H1 (cell line): Measurements from ENCODE around the gene CPED1. TPM values are rescaled to one million over a fixed set of nuclear protein-coding genes. Genes with fewer than 3 reads are reported as not detected.

Experiments used
- CTCF ChIA-PET: fragments of 300-600 bp; sonication (Branson Sonifier 250); formaldehyde crosslinking; loops from one replicate; lab custom pipeline; 2021; ENCODE audit not compliant: partially characterized antibody; lab: Charles Lee
- POLR2A ChIA-PET: fragments of 300-600 bp; sonication (Branson Sonifier 250); formaldehyde crosslinking; loops from one replicate; lab custom pipeline; 2021; ENCODE audit warnings: inconsistent platforms; ENCODE audit not compliant: partially characterized antibody; lab: Charles Lee
- DNase-seq, 2 experiments: peaks; one replicate each; pipeline versions ENCODE4 v3.0.0 to v3.0.0-alpha.2; 2010 to 2022; ENCODE audit warnings: low spot score in 2 of 2, low read depth in 1 of 2, mixed read lengths in 1 of 2
- FAIRE-seq: peaks from 2 replicates; lab custom pipeline; 2011; peaks lifted over from hg19 to GRCh38; lab: Jason Lieb, UNC
- H2AFZ ChIP-seq: 2 replicates; pipeline ENCODE4 v1.8.1; 2012; ENCODE audit warnings: low read length, inconsistent platforms
- H2AK5ac ChIP-seq: 2 replicates; pipeline ENCODE4 v1.6.1; 2013; ENCODE audit warnings: low read depth, low read length
- H2BK120ac ChIP-seq: replicated peaks from 2 replicates; pipeline ENCODE3; 2013; ENCODE audit warnings: low read depth, low read length, inconsistent platforms
- H2BK12ac ChIP-seq: 2 replicates; pipeline ENCODE4 v1.6.1; 2013; ENCODE audit warnings: low read depth, low read length
- H2BK15ac ChIP-seq: 2 replicates; pipeline ENCODE4 v1.6.1; 2013; ENCODE audit warnings: low read length
- H2BK20ac ChIP-seq: 2 replicates; pipeline ENCODE4 v1.6.1; 2013; ENCODE audit warnings: low read length
- H2BK5ac ChIP-seq: 2 replicates; pipeline ENCODE4 v1.6.1; 2013; ENCODE audit warnings: low read depth, low read length
- H3K14ac ChIP-seq: 2 replicates; pipeline ENCODE4 v1.6.1; 2013; ENCODE audit warnings: inconsistent platforms; ENCODE audit not compliant: insufficient read length
- H3K18ac ChIP-seq: 2 replicates; pipeline ENCODE4 v1.6.1; 2013; ENCODE audit warnings: low read length; ENCODE audit errors: extremely low read depth
- H3K23ac ChIP-seq: 2 replicates; pipeline ENCODE4 v1.6.1; 2013; ENCODE audit warnings: inconsistent platforms; ENCODE audit not compliant: insufficient read length
- H3K23me2 ChIP-seq: 2 replicates; pipeline ENCODE4 v1.6.1; 2013; ENCODE audit warnings: low read depth, low read length
- H3K27ac ChIP-seq: 2 replicates; pipeline ENCODE4 v1.6.1; 2011; ENCODE audit warnings: low read depth, low read length, inconsistent platforms
- H3K27me3 ChIP-seq, 4 experiments: replicated peaks in 1 of 4; 1 replicate in 1 of 4; 2 replicates in 3 of 4; pipeline versions ENCODE4 v1.6.1 to v1.8.1; 2011 to 2013; ENCODE audit warnings: low read length in 3 of 4, mild to moderate bottlenecking in 3 of 4, inconsistent platforms in 2 of 4, mixed read lengths in 2 of 4, moderate library complexity in 1 of 4; ENCODE audit not compliant: control insufficient read depth in 3 of 4, insufficient read depth in 3 of 4; ENCODE audit errors: extremely low read depth in 1 of 4
- H3K36me3 ChIP-seq, 4 experiments: 2 replicates each; pipeline versions ENCODE4 v1.6.1 to v1.8.1; 2011 to 2013; ENCODE audit warnings: mild to moderate bottlenecking in 4 of 4, low read length in 3 of 4, moderate library complexity in 2 of 4, control low read depth in 1 of 4, inconsistent platforms in 1 of 4; ENCODE audit not compliant: insufficient read depth in 4 of 4, control insufficient read depth in 2 of 4
- H3K4ac ChIP-seq: replicated peaks from 2 replicates; pipeline ENCODE3; 2013; ENCODE audit warnings: low read length, low read depth, mixed read lengths, inconsistent platforms; ENCODE audit not compliant: insufficient read length
- H3K4me1 ChIP-seq, 4 experiments: replicated peaks in 1 of 4; 1 replicate in 1 of 4; 2 replicates in 3 of 4; pipeline versions ENCODE4 v1.6.1 to v1.8.1; 2011 to 2013; ENCODE audit warnings: low read length in 3 of 4, inconsistent platforms in 2 of 4, mixed read lengths in 1 of 4; ENCODE audit not compliant: insufficient read depth in 4 of 4, control insufficient read depth in 3 of 4
- H3K4me2 ChIP-seq, 2 experiments: 2 replicates each; pipeline versions ENCODE4 v1.6.1 to v1.8.1; 2011 to 2013; ENCODE audit warnings: low read depth in 2 of 2, low read length in 2 of 2, control low read depth in 1 of 2, inconsistent platforms in 1 of 2, mild to moderate bottlenecking in 1 of 2; ENCODE audit not compliant: insufficient read depth in 1 of 2
- H3K4me3 ChIP-seq, 4 experiments: fragments of 200-600, 300-600 bp in 1 of 4; sonication (generic), shearing (Covaris generic), sonication (Bioruptor Twin) in 1 of 4; 2 replicates each; pipeline versions ENCODE4 v1.5.1 to v1.8.1; 2011 to 2016; ENCODE audit warnings: low read length in 4 of 4, low read depth in 3 of 4, control low read depth in 2 of 4, inconsistent platforms in 2 of 4, mild to moderate bottlenecking in 2 of 4, mixed read lengths in 1 of 4, moderate library complexity in 1 of 4; ENCODE audit not compliant: insufficient read depth in 2 of 4; ENCODE audit errors: extremely low read depth in 1 of 4
- H3K56ac ChIP-seq: replicated peaks from 2 replicates; pipeline ENCODE3; 2013; ENCODE audit warnings: low read depth, mild to moderate bottlenecking, mixed read lengths, low read length, inconsistent platforms; ENCODE audit not compliant: insufficient read length
- H3K79me1 ChIP-seq: 2 replicates; pipeline ENCODE4 v1.6.1; 2013; ENCODE audit warnings: low read depth, low read length, control low read depth
- H3K79me2 ChIP-seq, 2 experiments: 2 replicates each; pipeline versions ENCODE4 v1.6.1 to v1.8.1; 2012 to 2013; ENCODE audit warnings: low read length in 2 of 2, mild to moderate bottlenecking in 2 of 2, inconsistent platforms in 1 of 2; ENCODE audit not compliant: insufficient read depth in 2 of 2, control insufficient read depth in 1 of 2
- H3K9ac ChIP-seq, 4 experiments: replicated peaks in 1 of 4; 1 replicate in 1 of 4; 2 replicates in 3 of 4; pipeline versions ENCODE4 v1.6.1 to v1.8.1; 2011 to 2013; ENCODE audit warnings: low read depth in 3 of 4, low read length in 3 of 4, control low read depth in 2 of 4, mild to moderate bottlenecking in 2 of 4, moderate library complexity in 2 of 4, inconsistent platforms in 1 of 4; ENCODE audit errors: extremely low read depth in 1 of 4
- H3K9me3 ChIP-seq, 2 experiments: 2 replicates each; pipeline versions ENCODE4 v1.6.1 to v1.8.1; 2012 to 2013; ENCODE audit warnings: mild to moderate bottlenecking in 2 of 2, moderate library complexity in 2 of 2, control low read depth in 1 of 2, inconsistent platforms in 1 of 2, low read depth in 1 of 2, low read length in 1 of 2, mixed read lengths in 1 of 2; ENCODE audit not compliant: insufficient read depth in 2 of 2
- H4K20me1 ChIP-seq, 2 experiments: replicated peaks in 1 of 2; 2 replicates each; pipeline versions ENCODE3 to v1.8.1; 2011 to 2013; ENCODE audit warnings: inconsistent platforms in 2 of 2, low read length in 2 of 2, mild to moderate bottlenecking in 1 of 2; ENCODE audit not compliant: insufficient read depth in 2 of 2, control insufficient read depth in 1 of 2
- H4K5ac ChIP-seq: 2 replicates; pipeline ENCODE4 v1.6.1; 2013; ENCODE audit warnings: low read length, low read depth, mixed read lengths, inconsistent platforms; ENCODE audit not compliant: insufficient read length
- H4K8ac ChIP-seq: 2 replicates; pipeline ENCODE4 v1.8.0; 2013; ENCODE audit warnings: mild to moderate bottlenecking, moderate library complexity, low read length, inconsistent platforms; ENCODE audit not compliant: insufficient read depth; ENCODE audit errors: extremely low read depth
- H4K91ac ChIP-seq: replicated peaks from 2 replicates; pipeline ENCODE3; 2013; ENCODE audit warnings: low read length, mixed read lengths, inconsistent platforms; ENCODE audit not compliant: insufficient read length
- ASH2L ChIP-seq: fragments of 200-600, 300-600 bp; sonication (generic); IDR thresholded peaks from one replicate; pipeline ENCODE4 v1.7.1; 2017; ENCODE audit warnings: low read length
- CHD2 ChIP-seq: IDR thresholded peaks from 2 replicates; pipeline ENCODE4 v1.6.1; 2012; ENCODE audit warnings: low read length, improper control_type of control experiment
- HDAC2 ChIP-seq, 2 experiments: fragments of 300-600 bp in 1 of 2; sonication (generic) in 1 of 2; IDR thresholded peaks; 2 replicates each; pipeline ENCODE4 v1.6.1; 2011 to 2012; ENCODE audit warnings: low read depth in 2 of 2, low read length in 2 of 2, mild to moderate bottlenecking in 2 of 2, moderate library complexity in 2 of 2, borderline replicate concordance in 1 of 2, inconsistent platforms in 1 of 2
- JUN ChIP-seq: IDR thresholded peaks from 2 replicates; pipeline ENCODE4 v1.6.1; 2011; ENCODE audit warnings: low read depth, mild to moderate bottlenecking, improper control_type of control experiment, low read length
- RNF2 ChIP-seq: fragments of 200-900, 300-1000 bp; sonication (generic); IDR thresholded peaks from 2 replicates; pipeline ENCODE4 v1.7.1; 2016; ENCODE audit warnings: borderline replicate concordance, low read depth, mild to moderate bottlenecking, antibody characterized with exemption, low read length; ENCODE audit not compliant: poor library complexity, severe bottlenecking; ENCODE audit errors: missing control alignments
- WGBS, 2 experiments: shearing (Covaris generic) in 1 of 2; methylation state at CpG; one replicate each; pipeline versions ENCODE4 v1.1.6 to v1.1.7; 2013 to 2015; ENCODE audit warnings: low lambda C conversion rate in 2 of 2, mixed read lengths in 2 of 2, inconsistent platforms in 1 of 2, low coverage in 1 of 2, missing lambda C conversion rate in 1 of 2; ENCODE audit not compliant: insufficient replicate concordance in 2 of 2, insufficient coverage in 1 of 2, insufficient read length in 1 of 2; ENCODE audit errors: extremely low coverage in 1 of 2, missing lambda C conversion rate in 1 of 2; 5-methylcytosine and 5-hydroxymethylcytosine counted together
- polyA plus RNA-seq, 7 experiments: library from polyadenylated mRNA; depleted of rRNA in 3 of 7; stranded (reverse) in 5 of 7; unstranded in 2 of 7; fragments of >200 nt in 5 of 7; fragments of 200-250 nt in 2 of 7; gene quantifications; 1 replicate in 5 of 7; 2 replicates in 1 of 7; 4 replicates in 1 of 7; pipeline versions ENCODE4 v1.2.1 to v1.2.3, GENCODE V29; 2011 to 2013; ENCODE audit warnings: missing spikeins in 2 of 7, mixed read lengths in 2 of 7
- total RNA-seq: library from RNA; stranded (reverse); fragmentation: NEBNext Ultra II Directional; extraction: Animal tissue kit (Norgen Biotek cat#: 25700); gene quantifications from 2 replicates; pipeline ENCODE4 v1.2.1, GENCODE V29; 2021
- TF ChIP-seq, protein P1 (sequence below): IDR thresholded peaks from 2 replicates; pipeline ENCODE4 v1.6.1; 2011; ENCODE audit warnings: low read length, improper control_type of control experiment

CPED1 gene
- total and polyA plus RNA-seq, 2 of the 8 experiments (the other 6 are each of a cell fraction or from before 2014, with no cell fraction given): 0.08 to 0.39 TPM

- no peak for TF ChIP-seq JUN
- TF ChIP-seq CHD2: no peak
- TF ChIP-seq ASH2L: no peak
- TF ChIP-seq, protein P1, sequence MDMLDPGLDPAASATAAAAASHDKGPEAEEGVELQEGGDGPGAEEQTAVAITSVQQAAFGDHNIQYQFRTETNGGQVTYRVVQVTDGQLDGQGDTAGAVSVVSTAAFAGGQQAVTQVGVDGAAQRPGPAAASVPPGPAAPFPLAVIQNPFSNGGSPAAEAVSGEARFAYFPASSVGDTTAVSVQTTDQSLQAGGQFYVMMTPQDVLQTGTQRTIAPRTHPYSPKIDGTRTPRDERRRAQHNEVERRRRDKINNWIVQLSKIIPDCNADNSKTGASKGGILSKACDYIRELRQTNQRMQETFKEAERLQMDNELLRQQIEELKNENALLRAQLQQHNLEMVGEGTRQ: no peak
- TF ChIP-seq RNF2: no peak
- no peak for TF ChIP-seq HDAC2 (IDR thresholded peaks at IDR 0.05; ENCODE audit: borderline replicate concordance in 1 of 2, low read depth in 2 of 2, low read length in 2 of 2)
- no peak overlapping the region for H3K18ac ChIP-seq
- no peak overlapping the region for H3K56ac ChIP-seq
- H4K20me1 ChIP-seq: no peaks in the 10 kb centered on the region
- H4K8ac ChIP-seq: no peak overlapping the region
- no peaks in the 10 kb centered on the region for H3K4me1 ChIP-seq
- no peak overlapping the region for H3K23ac ChIP-seq
- ChIA-PET POLR2A (no interaction called here), CTCF (interaction anchor here (0.8 kb wide), 1 partner anchor 157 kb away, joined by 3 read pairs; no protein-coding TSS in a partner anchor)
- H2BK120ac ChIP-seq: no peak overlapping the region
- no peak overlapping the region for H3K27ac ChIP-seq
- 83% methylated on average over 2 of the region's 2 CpGs; no CpG with 5 or more reads in 1 of the 2 experiments for WGBS, 2 experiments
- no peak overlapping the region for H2BK12ac ChIP-seq
- H3K4me2 ChIP-seq: no peak overlapping the region
- no peak overlapping the region for H3K4me3 ChIP-seq
- FAIRE-seq (no peak), DNase-seq (no peak)
- no peak overlapping the region for H2BK15ac ChIP-seq
- no peak overlapping the region for H4K5ac ChIP-seq
- H3K9me3 ChIP-seq: no peaks in the 10 kb centered on the region
- H2BK20ac ChIP-seq: no peak overlapping the region
- H3K14ac ChIP-seq: no peak overlapping the region
- H3K4ac ChIP-seq: no peak overlapping the region
- no peaks in the 10 kb centered on the region for H3K36me3 ChIP-seq
- H2BK5ac ChIP-seq: no peak overlapping the region
- H3K79me2 ChIP-seq: no peaks in the 10 kb centered on the region
- H2AFZ ChIP-seq: no peak overlapping the region
- H3K23me2 ChIP-seq: no peaks in the 10 kb centered on the region
- H4K91ac ChIP-seq: no peak overlapping the region
- no peaks in the 10 kb centered on the region for H3K79me1 ChIP-seq
- H2AK5ac ChIP-seq: no peak overlapping the region
- H3K9ac ChIP-seq: no peak overlapping the region
- no peaks in the 10 kb centered on the region for H3K27me3 ChIP-seq
Observed at GRCh38 chr7:121156825-121157224, 168.3 kb downstream of the CPED1 start.
